Activated T-cell treated with anti-CD3 and anti-CD28 coated beads for 1 hour (primary cell): Measurements from ENCODE around the gene NRN1.

ENCODE experiments used
- DNase-seq: peaks from one replicate; pipeline ENCODE4 v3.0.0-alpha.2; 2020; ENCODE audit warnings: low read depth

The NRN1 gene

GRCh38 chr6:6002005-6002847 lies 4.5 kb downstream of the NRN1 start:
- no peak for DNase-seq

- no peak for DNase-seq
Observed at GRCh38 chr6:6001443-6001842, 5.3 kb downstream of the NRN1 start.

- DNase-seq = no peak
Observed at GRCh38 chr6:5999688-6000608, 6.8 kb downstream of the NRN1 start.

GRCh38 chr6:5998711-5999687 lies 7.7 kb downstream of the NRN1 start:
- no peak for DNase-seq

GRCh38 chr6:5998236-5998635 lies 8.5 kb downstream of the NRN1 start:
- DNase-seq = no peak

GRCh38 chr6:5997420-5997987 lies 9.2 kb downstream of the NRN1 start:
- DNase-seq = no peak

GRCh38 chr6:5996714-5997419 lies 9.9 kb downstream of the NRN1 start:
- DNase-seq = no peak

GRCh38 chr6:5995949-5996713 lies 10.6 kb downstream of the NRN1 start:
- no peak for DNase-seq

GRCh38 chr6:5995658-5995948 lies 11.1 kb downstream of the NRN1 start:
- DNase-seq = no peak

GRCh38 chr6:5994999-5995657 lies 11.6 kb downstream of the NRN1 start:
- DNase-seq = no peak

- no peak for DNase-seq
Observed at GRCh38 chr6:5994234-5994998, 12.3 kb downstream of the NRN1 start.

GRCh38 chr6:5992551-5993225 lies 14.0 kb downstream of the NRN1 start:
- no peak for DNase-seq

GRCh38 chr6:5990786-5991185 lies 15.9 kb downstream of the NRN1 start:
- DNase-seq = no peak

- DNase-seq = no peak
Observed at GRCh38 chr6:5989141-5989723, 17.5 kb downstream of the NRN1 start.

- no peak for DNase-seq
Observed at GRCh38 chr6:5986861-5987260, 19.9 kb downstream of the NRN1 start.

GRCh38 chr6:5984150-5985089 lies 22.3 kb downstream of the NRN1 start:
- no peak for DNase-seq
